Stimulated activated CD4-positive, alpha-beta T cell treated with anti-CD3 and anti-CD28 coated beads, Interleukin-12 subunit alpha, Interleukin-12 subunit beta, amount 100 ng/mL, for 48 hours (primary cell): ENCODE data around the gene EYS.

Source experiments
- DNase-seq, 3 donors: peaks; one replicate each; pipeline ENCODE4 v3.0.0-alpha.2; 2020; ENCODE audit warnings: low read depth in 2 of 3, low spot score in 1 of 3

The EYS gene

DNA sequence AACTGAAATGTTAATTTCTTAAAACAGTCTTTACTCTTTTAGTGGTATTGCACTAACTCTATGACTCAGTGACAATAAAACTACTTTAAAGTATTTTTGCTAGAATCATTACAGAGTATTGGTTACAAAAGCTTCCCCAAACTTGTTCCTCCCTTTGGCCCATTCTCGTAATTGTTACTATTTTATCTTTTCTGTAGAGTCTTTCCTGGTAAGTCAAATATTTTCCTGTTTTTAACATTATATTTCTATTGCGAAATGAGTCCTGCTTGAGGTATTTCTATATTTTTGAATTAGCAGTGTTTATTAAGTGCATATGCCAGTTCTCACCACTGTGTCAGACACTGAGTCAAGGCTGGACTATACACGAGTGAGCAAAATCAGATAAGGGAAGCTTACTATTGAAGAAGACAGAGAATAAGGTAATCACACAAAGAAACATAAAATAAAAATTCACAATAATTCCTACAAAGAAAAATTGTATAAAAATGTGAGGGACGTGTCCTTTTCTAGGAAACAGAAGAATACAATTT lies 970.5 kb downstream of the EYS start:
- no peak for DNase-seq

GRCh38 chr6:64733433-64733832 lies 973.6 kb downstream of the EYS start:
- no peak for DNase-seq

- no peak for DNase-seq
Observed at GRCh38 chr6:64732888-64733287, 974.1 kb downstream of the EYS start.

- DNase-seq: no peak
Observed at GRCh38 chr6:64729522-64729921, 977.5 kb downstream of the EYS start.

DNA sequence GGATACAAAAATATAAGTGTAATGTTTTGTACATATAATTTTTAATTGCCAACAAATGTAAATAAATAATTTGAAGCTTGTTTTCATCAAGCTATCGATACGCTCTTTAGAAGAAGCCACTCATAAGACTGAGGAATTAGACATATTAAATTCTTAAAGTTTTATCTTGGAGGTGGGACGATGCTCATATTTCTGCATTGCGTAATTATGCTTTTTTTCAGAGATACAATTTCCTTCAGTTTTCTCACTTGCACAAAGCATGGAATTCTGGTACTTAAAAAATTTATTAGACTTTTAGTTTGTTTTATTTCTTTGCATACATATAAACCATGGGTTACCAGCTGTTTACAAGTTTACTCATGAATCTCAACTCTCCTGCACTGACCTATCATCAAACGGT lies 980.0 kb downstream of the EYS start:
- no peak for DNase-seq

DNA sequence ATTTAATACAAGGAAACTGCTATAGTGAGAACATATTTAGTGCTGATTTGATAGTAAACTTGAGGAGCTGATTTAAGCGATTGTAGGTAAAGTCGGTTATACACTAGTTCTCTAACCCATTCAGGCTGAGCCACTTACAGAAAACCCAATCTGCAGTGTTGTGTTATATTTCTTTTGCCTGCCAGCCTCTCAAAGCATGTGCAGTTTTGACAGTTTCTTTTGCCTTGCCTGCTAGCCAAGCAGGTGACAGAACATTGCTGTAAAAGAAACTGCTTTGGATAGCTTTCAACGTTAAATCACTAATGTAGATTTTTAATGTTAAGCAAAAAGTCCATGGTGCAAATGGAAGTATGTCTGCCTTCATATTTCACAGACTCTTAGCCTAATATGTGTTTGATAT lies 982.9 kb downstream of the EYS start:
- no peak for DNase-seq

DNA sequence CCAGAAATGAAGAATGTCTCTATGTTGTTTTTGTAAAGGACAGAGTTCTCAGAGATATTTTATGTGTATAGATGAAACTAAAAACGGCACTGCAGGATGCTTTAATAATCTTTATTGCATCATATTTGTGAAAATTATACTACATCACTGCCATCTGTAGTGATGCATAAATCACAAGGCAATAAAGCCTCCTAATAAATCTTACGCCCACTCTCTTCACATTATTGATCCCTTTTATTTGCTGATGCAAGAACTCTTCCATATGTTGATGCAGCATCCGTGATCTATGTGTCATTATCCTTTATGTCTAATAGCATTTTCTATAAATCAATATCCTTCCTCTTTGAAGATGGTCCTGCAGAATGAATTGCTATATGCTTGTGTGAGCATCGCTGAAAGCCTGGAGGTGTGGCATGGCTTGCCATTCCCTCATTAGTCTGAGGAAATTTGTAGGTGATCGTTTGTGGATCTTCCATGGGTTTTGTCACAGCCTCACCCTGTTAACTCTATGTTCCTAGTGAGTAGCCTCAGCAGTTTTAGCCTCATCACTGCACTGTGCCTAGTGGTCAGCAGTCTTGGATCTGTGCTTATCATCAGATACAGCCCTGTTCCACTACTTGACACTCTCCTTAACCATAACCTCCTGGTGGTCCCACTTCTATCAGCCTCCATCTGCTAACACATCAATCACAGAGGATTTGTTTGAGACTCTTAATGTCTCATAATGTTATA lies 983.5 kb downstream of the EYS start:
- no peak for DNase-seq

DNA sequence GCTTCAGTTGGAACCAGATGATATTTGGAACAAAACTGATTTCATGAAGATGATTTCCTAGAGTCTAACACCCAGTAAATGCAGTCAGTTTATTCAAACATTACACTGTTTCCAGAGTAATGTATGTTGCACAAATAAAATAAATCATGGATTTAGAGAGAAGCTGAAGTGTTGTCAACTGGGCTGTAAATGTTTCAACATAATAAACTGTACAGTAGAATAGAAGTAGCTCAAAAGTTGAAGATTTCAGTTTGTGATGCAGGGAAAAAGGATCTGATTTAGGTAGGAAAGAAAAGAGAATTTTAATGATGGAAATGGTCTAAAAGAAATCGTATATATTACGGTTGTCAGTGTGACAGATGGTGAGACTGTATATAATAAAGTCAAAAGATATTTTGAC lies 985.2 kb downstream of the EYS start:
- DNase-seq: no peak

DNA sequence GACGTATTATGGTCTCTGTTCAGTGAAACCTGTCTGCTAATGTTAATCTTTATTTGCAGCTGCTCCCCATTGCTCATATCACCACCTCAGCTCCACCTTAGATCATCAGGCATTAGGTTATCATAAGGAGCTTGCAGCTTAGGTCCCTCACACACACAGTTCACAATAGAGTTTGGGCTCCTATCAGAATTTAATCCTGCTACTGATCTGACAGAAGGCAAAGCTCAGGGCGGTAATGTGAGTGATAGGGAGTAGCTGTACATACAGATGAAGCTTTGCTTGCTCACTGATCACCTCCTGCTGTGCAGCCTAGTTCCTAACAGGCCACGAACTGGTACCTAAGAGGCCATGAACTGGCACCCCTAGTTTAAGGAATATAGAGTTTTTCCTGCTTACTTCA lies 989.7 kb downstream of the EYS start:
- DNase-seq: no peak

- no peak for DNase-seq
Observed at GRCh38 chr6:64715624-64716023, 991.4 kb downstream of the EYS start.

DNA sequence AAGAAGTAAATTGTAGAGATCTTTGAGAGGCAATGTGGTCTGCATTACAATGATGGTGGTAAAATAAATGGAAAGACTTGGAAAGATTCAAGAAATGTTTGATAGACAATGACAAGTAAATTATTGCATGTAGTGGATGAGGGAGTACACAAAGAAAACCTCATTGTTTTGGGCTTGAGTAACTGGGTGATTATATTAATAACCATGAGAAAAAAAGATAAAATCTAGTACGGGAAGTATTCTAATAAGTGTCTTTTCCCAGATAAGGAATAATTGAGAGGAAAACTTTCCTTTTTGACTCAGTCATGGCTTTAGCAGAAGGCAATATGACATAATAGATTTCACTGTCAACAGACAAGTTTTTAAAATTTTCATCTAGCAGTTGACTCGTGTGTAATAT lies 993.0 kb downstream of the EYS start:
- DNase-seq: no peak

- DNase-seq: no peak
Observed at GRCh38 chr6:64713175-64713574, 993.9 kb downstream of the EYS start.

GRCh38 chr6:64712606-64713005 lies 994.4 kb downstream of the EYS start:
- no peak for DNase-seq

GRCh38 chr6:64703922-64704321 lies 1003.1 kb downstream of the EYS start:
- no peak for DNase-seq

- DNase-seq: no peak
Observed at GRCh38 chr6:64696053-64696452, 1011.0 kb downstream of the EYS start.

DNA sequence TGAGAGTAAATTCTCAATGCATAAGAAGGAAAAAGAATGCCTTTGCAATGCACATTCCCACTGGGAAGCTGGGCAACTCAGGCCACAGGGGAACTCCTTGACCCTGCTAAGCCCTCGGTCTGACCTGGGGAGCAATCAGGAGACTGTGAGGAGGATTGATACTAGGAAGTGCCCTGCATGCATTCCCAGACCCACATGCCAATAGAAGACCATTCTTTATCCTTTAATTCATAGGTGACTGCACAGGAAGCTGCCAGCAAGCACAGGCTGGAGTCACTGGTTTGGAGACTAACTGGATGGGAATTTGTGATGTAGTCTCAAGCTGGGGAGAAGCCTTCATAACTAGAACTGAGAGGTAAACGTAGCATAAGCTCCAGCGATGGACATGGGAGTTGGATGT lies 1012.7 kb downstream of the EYS start:
- no peak for DNase-seq

DNA sequence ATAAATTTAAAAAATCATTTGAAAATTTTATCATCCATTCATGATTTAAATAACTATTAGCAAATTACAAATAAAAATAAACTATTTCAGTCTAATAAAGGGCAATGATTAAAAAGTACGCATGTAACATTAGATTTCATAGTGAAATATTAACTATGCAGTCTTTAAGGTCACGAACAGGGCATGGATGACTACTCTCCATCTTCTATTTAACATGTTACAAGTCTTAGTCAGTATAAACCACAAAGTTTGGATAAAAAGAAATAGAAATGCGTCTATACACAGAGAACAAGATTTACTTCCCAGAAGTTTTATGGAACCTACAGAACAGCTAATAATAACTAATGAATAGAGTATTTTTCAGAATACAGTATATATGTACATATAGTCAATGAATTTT lies 1016.0 kb downstream of the EYS start:
- DNase-seq: no peak

DNA sequence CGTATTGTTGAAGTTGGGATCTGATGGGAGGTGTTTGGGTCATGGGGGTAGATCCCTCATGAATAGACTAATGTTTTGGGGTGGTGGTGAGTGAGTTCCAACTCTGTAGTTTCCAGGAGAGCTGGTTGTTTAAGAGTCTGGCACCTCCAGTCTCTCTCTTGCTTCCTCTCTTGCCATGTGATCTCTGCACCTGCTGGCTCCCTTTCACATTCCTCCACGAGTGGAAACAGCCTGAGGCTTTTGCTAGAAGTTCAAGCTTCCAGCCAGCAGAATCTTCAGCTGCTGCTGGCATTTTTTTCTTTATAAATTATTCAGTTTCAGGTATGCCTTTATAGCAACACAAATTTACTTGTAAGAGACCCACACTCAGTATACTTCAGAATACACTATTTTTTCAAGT lies 1021.6 kb downstream of the EYS start:
- no peak for DNase-seq

GRCh38 chr6:64683682-64684081 lies 1023.3 kb downstream of the EYS start:
- no peak for DNase-seq

DNA sequence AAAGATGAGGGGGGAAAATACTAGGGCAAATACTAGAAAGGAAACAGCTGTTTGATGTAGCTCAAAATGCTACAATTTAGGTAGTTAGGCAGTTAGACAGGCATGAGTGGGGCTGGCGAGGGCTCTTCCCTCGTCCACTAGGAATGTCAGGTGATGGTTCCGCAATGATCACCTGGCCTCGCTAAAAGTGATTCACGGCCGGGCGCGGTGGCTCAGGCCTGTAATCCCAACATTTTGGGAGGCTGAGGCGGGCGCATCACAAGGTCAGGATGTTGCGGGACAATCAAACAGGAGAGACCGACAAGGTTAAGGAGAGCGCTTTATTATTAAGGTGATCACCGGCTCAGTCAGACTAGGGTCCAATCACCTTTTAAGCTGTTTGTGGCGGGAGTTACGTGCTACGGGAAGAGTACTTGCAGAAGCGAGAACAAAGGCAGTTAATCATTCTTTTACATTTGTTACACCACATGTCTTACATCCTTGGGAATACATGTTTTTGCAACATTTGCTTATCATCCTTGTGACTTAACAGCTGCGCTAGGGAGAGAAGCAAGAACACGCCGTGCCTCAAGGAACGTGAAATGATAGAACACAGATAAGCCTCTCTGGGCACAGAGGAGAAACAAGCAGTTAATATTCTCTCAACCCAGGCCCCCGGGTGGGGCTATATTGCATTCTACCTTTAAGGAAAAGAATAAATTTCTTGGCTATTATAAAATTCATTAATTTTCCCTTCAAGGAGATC lies 1025.4 kb downstream of the EYS start:
- no peak for DNase-seq

DNA sequence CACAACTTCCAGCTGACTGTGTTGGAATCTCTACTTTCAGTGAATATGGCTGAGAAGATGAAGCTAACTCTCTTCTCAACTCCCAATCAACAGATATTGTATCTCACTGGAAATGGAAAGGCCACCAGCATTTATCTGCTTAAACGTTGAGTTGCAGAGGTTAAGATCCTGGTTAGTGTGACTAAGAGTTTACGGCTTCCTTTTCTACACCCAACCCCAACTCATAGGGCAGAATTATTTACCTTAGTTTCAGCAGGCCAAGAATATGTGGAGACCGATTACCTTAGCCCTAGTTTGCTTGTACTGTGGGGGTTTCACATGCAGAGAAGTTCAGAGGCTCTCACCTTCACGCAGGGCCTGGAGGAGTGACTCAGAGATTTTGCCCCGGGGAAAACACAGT lies 1026.6 kb downstream of the EYS start:
- DNase-seq: no peak

GRCh38 chr6:64679416-64679815 lies 1027.6 kb downstream of the EYS start:
- DNase-seq: no peak

GRCh38 chr6:64672651-64673050 lies 1034.4 kb downstream of the EYS start:
- no peak for DNase-seq
